Aorta (tissue), 5 donors: Measurements from ENCODE around the gene RASGRF2. TPM values are rescaled to one million over a fixed set of nuclear protein-coding genes. Genes with fewer than 3 reads are reported as not detected.
"Not testable (repeated sequence)": the region's sequence is repeated elsewhere in the genome, so short reads cannot be mapped to it uniquely, and the experiment has no call there.

Source experiments
- ATAC-seq: fragments of 200-7000 bp; cut with Tn5 transposase; one replicate; pipeline ENCODE4 v1.9.1; 2022; ENCODE audit warnings: moderate library complexity; ENCODE audit not compliant: low FRiP score
- DNase-seq, 2 donors: peaks; one replicate each; pipeline ENCODE4 v3.0.0-alpha.2; 2020
- H3K27ac ChIP-seq, 2 donors: one replicate each; pipeline ENCODE4 v1.5.1; 2013; ENCODE audit warnings: low read length in 2 of 2, mild to moderate bottlenecking in 2 of 2, moderate library complexity in 2 of 2, control low read depth in 1 of 2, inconsistent platforms in 1 of 2, low read depth in 1 of 2
- H3K27me3 ChIP-seq, 2 donors: one replicate each; pipeline ENCODE4 v1.6.1; 2013; ENCODE audit warnings: control low read depth in 1 of 2, low read length in 1 of 2, mild to moderate bottlenecking in 1 of 2, moderate library complexity in 1 of 2; ENCODE audit not compliant: insufficient read depth in 2 of 2, control insufficient read depth in 1 of 2
- H3K36me3 ChIP-seq, 2 donors: one replicate each; pipeline ENCODE4 v1.6.1; 2013; ENCODE audit warnings: control low read depth in 1 of 2, low read length in 1 of 2, mild to moderate bottlenecking in 1 of 2; ENCODE audit not compliant: insufficient read depth in 2 of 2, control insufficient read depth in 1 of 2
- H3K4me1 ChIP-seq, 2 donors: one replicate each; pipeline ENCODE4 v1.6.1; 2013; ENCODE audit warnings: low read length in 2 of 2, control low read depth in 1 of 2, mild to moderate bottlenecking in 1 of 2, moderate library complexity in 1 of 2; ENCODE audit not compliant: insufficient read depth in 2 of 2, control insufficient read depth in 1 of 2
- H3K4me3 ChIP-seq, 2 donors: one replicate each; pipeline ENCODE4 v1.5.1; 2013; ENCODE audit warnings: low read length in 2 of 2, control low read depth in 1 of 2, mild to moderate bottlenecking in 1 of 2
- H3K9me3 ChIP-seq: one replicate; pipeline ENCODE4 v1.6.1; 2013; ENCODE audit warnings: mild to moderate bottlenecking, low read length; ENCODE audit not compliant: control insufficient read depth
- WGBS, 2 donors: extraction: QIAGEN DNeasy Blood & Tissue Kit; methylation state at CpG; one replicate each; pipeline ENCODE4 v1.1.7; 2013; 5-methylcytosine and 5-hydroxymethylcytosine counted together
- intact Hi-C, 2 donors: fragments of 100-400 bp; cut with DNase I; formaldehyde crosslinking; loops; one replicate each; pipeline versions ENCODE4 v1.14.2 to v1.15.0; 2022
- polyA plus RNA-seq, 2 donors: library from polyadenylated mRNA; stranded (reverse); fragments of 200-250 nt; gene quantifications; one replicate each; pipeline ENCODE4 v1.2.3, GENCODE V29; 2013
- total RNA-seq, 2 donors: library from RNA; stranded (reverse); fragmentation: NEBNext Ultra II Directional; extraction: Animal tissue kit (Norgen Biotek cat#: 25700); gene quantifications; one replicate each; pipeline ENCODE4 v1.2.1, GENCODE V29; 2021
- donor health status: healthy with polysubstance abuse.
- donor health status: Bipolar disorder and iron deficiency.
- donor health status: DM: no; HTN: no; CAD: no.
- donor health status: DM: no; HTN: no; CAD: no.
- donor health status: DM: yes; HTN: yes; CAD: no.

The RASGRF2 gene
- total and polyA plus RNA-seq, 4 donors = 2.3 to 17.4 (median 5.7) TPM

DNA sequence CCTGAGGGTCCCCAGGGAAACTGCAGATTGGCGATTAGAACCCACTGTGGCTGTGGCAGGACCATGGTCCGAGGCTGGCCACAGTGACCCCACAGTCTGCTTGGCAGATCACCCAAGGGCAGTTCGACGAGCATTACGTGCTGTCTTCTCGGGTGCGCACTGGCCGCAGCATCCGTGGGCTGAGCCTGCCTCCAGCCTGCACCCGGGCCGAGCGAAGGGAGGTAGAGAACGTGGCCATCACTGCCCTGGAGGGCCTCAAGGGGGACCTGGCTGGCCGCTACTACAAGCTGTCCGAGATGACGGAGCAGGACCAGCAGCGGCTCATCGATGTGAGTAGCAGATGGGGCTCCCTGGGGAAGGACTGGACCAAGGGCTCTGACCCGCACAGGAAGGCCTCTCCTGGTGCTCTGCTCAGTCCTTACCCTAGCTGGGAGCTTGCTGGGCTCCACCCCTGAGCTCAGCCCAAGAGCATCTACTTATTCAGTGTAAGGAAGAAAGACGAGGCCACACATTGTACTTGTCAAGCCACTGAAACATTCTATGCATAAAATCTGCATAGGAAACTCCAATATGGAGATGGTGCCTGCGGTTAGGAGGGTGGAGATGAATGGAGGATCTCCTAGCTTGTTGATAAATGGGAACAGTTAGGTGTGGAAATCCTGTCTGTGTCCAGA is 294.9 kb downstream of the RASGRF2 start:
- intact Hi-C loops = no loop called here
- no peaks in the 10 kb centered on the region for H3K4me1 ChIP-seq
- no peak overlapping the region for H3K4me3 ChIP-seq
- H3K9me3 ChIP-seq = peaks cover 2% of the 10 kb centered on the region
- no peak overlapping the region for H3K27ac ChIP-seq
- H3K36me3 ChIP-seq = peaks cover 9 to 11% of the 10 kb centered on the region in 2 donors
- H3K27me3 ChIP-seq = no peaks in the 10 kb centered on the region
- WGBS, 2 donors = 96% methylated on average over 21 of the region's 21 CpGs
- ATAC-seq = no peak
- no peak for DNase-seq

DNA sequence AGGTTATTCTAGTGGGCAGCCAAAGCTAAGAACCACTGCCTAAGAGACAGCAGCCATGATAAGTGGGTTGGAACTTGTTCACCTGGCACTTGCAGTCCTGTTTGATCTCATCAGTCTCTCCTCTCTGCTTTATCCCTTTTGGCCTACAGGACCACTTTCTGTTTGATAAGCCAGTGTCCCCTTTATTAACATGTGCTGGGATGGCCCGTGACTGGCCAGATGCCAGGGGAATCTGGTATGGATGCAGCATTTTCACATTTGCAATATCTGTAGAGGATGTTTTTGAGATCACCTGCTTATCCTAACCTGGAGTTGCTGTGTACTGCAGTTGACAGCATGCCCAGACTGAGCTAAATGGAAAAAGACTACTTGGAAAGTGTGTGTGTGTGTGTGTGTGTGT is 296.6 kb downstream of the RASGRF2 start:
- ATAC-seq = no peak
- H3K9me3 ChIP-seq = peaks cover 2% of the 10 kb centered on the region
- WGBS, 2 donors = 92 to 93% methylated on average over 1 of the region's 1 CpG
- H3K4me1 ChIP-seq = no peaks in the 10 kb centered on the region
- peaks cover 6 to 11% of the 10 kb centered on the region in 2 donors for H3K36me3 ChIP-seq
- no peak for DNase-seq
- no peaks in the 10 kb centered on the region for H3K27me3 ChIP-seq
- intact Hi-C loops = no loop called here
- H3K27ac ChIP-seq = no peak overlapping the region
- H3K4me3 ChIP-seq = no peak overlapping the region

DNA sequence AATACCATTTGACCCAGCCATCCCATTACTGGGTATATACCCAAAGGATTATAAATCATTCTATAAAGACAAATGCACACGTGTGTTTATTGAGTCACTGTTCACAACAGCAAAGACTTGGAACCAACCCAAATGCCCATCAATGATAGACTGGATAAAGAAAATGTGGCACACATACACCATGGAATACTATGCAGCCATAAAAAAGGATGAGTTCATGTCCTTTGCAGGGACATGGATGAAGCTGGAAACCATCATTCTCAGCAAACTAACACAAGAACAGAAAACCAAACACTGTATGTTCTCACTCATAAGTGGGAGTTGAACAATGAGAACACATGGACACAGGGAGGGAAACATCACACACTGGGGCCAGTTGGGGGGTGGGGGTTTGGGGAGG is 302.6 kb downstream of the RASGRF2 start:
- ATAC-seq, H3K4me1 ChIP-seq, intact Hi-C loops: not testable (repeated sequence)

DNA sequence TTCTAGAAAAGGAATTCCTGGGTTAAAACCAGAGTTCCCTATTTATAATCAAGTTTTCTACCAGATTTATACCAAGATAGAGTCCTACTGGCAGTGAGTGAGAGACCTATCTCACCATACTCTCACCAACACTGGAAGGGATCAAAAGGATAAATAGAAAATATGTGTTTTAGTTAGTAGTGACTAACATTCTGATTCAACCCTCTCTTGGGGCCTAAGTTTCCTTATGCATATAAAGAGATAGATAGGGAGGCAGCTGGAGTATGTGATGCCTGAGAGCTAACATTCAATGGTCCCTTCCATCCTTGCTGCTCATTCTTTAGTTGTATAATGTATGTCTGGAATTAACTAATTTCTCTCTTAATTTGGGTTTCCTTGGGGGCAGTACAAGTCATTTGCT is 304.9 kb downstream of the RASGRF2 start:
- peaks cover 2 to 7% of the 10 kb centered on the region in 2 donors for H3K36me3 ChIP-seq
- no peaks in the 10 kb centered on the region for H3K27me3 ChIP-seq
- H3K4me3 ChIP-seq = no peak overlapping the region
- H3K27ac ChIP-seq = no peak overlapping the region
- intact Hi-C loops = no loop called here
- H3K4me1 ChIP-seq = no peaks in the 10 kb centered on the region
- H3K9me3 ChIP-seq = peaks cover 2% of the 10 kb centered on the region
- DNase-seq (no peak), ATAC-seq (no peak)

More for the DNA sequence above, 302.6 kb downstream of the RASGRF2 start:
- not testable (repeated sequence) for H3K4me3 ChIP-seq, H3K36me3 ChIP-seq, H3K27me3 ChIP-seq, H3K9me3 ChIP-seq, H3K27ac ChIP-seq, DNase-seq
- WGBS, 2 donors = 88 to 90% methylated on average over 1 of the region's 1 CpG

DNA sequence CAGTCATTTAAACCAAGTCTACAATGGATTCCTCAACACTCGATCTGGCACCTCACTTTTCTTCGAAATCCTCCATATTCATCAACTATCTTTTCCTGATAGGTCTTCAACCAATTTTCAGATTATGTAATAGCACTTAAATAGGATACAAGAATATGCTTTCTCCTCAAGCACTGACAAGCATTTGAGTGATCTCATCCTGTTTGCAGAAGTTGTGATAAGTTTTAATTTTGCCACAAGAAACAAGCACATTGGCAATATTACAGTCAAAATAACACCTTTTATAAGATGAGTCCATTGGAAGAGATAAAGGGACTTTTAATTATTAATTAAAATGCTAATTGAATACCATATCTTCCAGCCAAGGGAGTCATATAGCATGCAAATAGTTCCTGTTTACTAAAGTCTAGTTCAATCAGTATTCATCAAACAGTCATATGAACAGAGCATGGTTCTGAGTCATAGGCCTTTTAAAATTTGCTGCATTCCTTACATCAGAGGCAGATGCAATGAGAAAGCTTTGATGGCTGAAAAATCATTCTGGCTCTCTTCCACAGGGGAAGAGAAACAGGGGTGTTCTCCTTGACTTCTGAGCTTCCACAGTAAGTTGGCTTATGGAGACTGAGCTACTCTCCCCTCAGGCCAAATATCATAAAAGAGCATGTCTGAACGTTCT is 308.5 kb downstream of the RASGRF2 start:
- intact Hi-C loops = no loop called here
- H3K27ac ChIP-seq = no peak overlapping the region
- ATAC-seq (no peak), DNase-seq (no peak)
- no peaks in the 10 kb centered on the region for H3K27me3 ChIP-seq
- H3K4me1 ChIP-seq = no peaks in the 10 kb centered on the region
- H3K9me3 ChIP-seq = peaks cover 3% of the 10 kb centered on the region
- no peak overlapping the region for H3K4me3 ChIP-seq
- H3K36me3 ChIP-seq = peaks cover 2 to 7% of the 10 kb centered on the region in 2 donors
- WGBS, 2 donors = 66 to 71% methylated on average over 3 of the region's 3 CpGs

DNA sequence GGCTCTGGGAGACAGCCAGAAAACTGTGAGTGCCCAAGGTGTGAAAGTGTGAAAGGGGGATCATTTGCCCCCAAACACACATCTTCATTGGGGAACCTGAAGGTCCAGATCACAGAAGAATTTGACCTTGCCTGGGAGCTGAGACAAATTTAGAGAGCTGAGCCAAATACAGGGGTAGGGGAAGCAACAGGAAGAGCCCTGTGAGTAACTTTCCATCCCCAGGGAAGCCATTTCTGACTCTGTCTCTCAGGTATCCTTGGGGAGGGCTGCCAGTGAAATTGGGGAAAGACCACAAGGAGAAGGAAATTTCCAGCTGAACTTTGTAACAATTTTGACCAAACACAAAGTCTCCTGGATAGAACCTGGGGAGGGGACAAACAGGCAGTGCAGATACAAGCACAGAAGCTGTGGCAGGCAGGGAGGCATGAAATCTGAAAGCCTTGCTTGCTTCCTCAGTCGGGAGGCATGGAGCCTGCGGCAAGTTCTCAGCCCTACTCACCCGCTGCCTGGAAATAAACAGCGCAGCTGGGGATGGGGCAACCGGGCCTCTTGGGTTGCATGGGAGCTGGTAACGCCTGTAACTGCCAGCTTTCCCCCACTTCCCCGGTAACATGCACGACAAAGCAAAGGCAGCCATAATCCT is 309.7 kb downstream of the RASGRF2 start:
- Histone ChIP-seq H3K4me3 (no peak overlapping the region), H3K27ac (no peak overlapping the region), H3K4me1 (no peaks in the 10 kb centered on the region), H3K36me3 (peaks cover 2 to 7% of the 10 kb centered on the region in 2 donors), H3K27me3 (no peaks in the 10 kb centered on the region), H3K9me3 (peaks cover 3% of the 10 kb centered on the region)
- intact Hi-C loops = no loop called here
- ATAC-seq (no peak), DNase-seq (no peak)
- WGBS, 2 donors = 93 to 94% methylated on average over 8 of the region's 8 CpGs

DNA sequence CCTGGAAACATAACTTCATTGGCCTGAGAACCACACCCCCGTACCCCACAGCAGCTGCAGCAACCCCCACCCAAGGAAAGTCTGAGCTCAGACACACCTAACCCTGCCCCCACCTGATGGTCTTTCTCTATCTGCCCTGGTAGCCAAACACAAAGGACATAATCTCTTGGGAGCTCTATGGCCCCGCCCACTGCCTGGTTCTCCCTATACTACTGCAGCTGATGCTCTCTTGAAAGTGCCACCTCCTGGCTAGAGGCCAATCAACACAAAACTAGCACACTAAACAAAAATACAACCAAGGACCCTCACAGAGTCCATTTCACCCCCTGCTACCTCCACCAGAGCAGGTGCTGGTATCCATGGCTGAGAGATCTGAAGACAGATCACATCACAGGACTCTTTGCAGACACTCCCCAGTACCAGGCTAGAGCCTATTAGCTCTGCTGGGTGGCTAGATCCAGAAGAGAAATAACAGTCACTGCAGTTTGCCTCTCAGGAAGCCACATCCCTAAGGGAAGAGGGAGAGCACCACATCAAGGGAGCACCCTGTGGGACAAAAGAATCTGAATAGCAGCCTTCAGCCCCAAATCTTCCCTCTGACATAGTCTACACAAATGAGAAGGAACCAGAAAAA is 310.3 kb downstream of the RASGRF2 start:
- H3K36me3 ChIP-seq, H3K27ac ChIP-seq, H3K4me1 ChIP-seq, intact Hi-C loops, H3K4me3 ChIP-seq, H3K9me3 ChIP-seq, ATAC-seq, DNase-seq, H3K27me3 ChIP-seq: not testable (repeated sequence)
- 94 to 96% methylated on average over 2 of the region's 2 CpGs for WGBS, 2 donors
